A549 (cell line): Measurements from ENCODE around the gene USP24.

Experiments
- CEBPB ChIP-seq, 2 experiments: fragments of >200 bp in 1 of 2; sonication (Bioruptor Twin) in 1 of 2; formaldehyde crosslinking in 1 of 2; IDR thresholded peaks; 2 replicates each; pipeline ENCODE4 v1.6.1; 2012 to 2016
- EHMT2 ChIP-seq: fragments of 200-600 bp; sonication (generic); IDR thresholded peaks from 2 replicates; pipeline ENCODE4 v1.6.1; 2016; ENCODE audit warnings: antibody characterized with exemption, low read depth, mild to moderate bottlenecking, moderate library complexity
- KDM5A ChIP-seq: fragments of 200-600 bp; sonication (generic); IDR thresholded peaks from 2 replicates; pipeline ENCODE4 v1.6.1; 2016; ENCODE audit warnings: antibody characterized with exemption, mild to moderate bottlenecking
- POLR2A ChIP-seq: IDR thresholded peaks from 2 replicates; pipeline ENCODE4 v1.6.1; 2012; ENCODE audit warnings: mild to moderate bottlenecking, low read length
- TF ChIP-seq, protein P1 (sequence below): fragments of >200 bp; sonication (Bioruptor Twin); formaldehyde crosslinking; IDR thresholded peaks from 3 replicates; pipeline ENCODE4 v1.5.1; 2016
- TF ChIP-seq, protein P2 (sequence below): IDR thresholded peaks from 2 replicates; pipeline ENCODE4 v1.6.1; 2012; ENCODE audit warnings: low read depth, borderline replicate concordance
- TF ChIP-seq, protein P3 (sequence below): fragments of 200-600 bp; sonication (generic); IDR thresholded peaks from 2 replicates; pipeline ENCODE4 v1.6.1; 2016; ENCODE audit warnings: antibody characterized with exemption, mild to moderate bottlenecking, moderate library complexity
- TF ChIP-seq, protein P4 (sequence below): fragments of 150-350 bp; IDR thresholded peaks from 2 replicates; pipeline ENCODE4 v1.6.1; 2014; ENCODE audit warnings: low read depth, mild to moderate bottlenecking, low read length

DNA sequence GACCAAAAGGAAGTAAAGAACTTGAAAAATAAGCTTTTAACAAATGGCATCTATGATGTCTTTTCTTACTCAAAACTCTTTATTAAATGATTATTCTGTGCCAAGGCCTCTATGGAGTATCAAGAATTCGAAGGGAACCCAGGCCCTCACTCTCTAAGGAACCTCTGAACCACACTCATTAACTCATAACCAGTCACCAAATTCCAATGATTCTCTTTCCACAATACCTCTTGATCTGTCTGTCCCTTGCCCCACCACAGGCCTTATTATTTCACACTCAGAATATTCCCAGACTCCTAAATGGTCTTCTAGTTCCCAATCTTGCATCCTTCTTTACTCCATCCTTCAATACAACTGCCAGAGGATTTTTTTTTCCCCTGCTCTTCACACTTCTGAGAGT lies 138.8 kb downstream of the USP24 start:
- TF ChIP-seq, protein P1, sequence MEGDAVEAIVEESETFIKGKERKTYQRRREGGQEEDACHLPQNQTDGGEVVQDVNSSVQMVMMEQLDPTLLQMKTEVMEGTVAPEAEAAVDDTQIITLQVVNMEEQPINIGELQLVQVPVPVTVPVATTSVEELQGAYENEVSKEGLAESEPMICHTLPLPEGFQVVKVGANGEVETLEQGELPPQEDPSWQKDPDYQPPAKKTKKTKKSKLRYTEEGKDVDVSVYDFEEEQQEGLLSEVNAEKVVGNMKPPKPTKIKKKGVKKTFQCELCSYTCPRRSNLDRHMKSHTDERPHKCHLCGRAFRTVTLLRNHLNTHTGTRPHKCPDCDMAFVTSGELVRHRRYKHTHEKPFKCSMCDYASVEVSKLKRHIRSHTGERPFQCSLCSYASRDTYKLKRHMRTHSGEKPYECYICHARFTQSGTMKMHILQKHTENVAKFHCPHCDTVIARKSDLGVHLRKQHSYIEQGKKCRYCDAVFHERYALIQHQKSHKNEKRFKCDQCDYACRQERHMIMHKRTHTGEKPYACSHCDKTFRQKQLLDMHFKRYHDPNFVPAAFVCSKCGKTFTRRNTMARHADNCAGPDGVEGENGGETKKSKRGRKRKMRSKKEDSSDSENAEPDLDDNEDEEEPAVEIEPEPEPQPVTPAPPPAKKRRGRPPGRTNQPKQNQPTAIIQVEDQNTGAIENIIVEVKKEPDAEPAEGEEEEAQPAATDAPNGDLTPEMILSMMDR = no peak
- TF ChIP-seq CEBPB (IDR thresholded peaks at IDR 0.05) (no peak), KDM5A (no peak), EHMT2 (no peak), POLR2A (no peak)
- TF ChIP-seq, protein P2, sequence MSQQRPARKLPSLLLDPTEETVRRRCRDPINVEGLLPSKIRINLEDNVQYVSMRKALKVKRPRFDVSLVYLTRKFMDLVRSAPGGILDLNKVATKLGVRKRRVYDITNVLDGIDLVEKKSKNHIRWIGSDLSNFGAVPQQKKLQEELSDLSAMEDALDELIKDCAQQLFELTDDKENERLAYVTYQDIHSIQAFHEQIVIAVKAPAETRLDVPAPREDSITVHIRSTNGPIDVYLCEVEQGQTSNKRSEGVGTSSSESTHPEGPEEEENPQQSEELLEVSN = no peak
- TF ChIP-seq, protein P3, sequence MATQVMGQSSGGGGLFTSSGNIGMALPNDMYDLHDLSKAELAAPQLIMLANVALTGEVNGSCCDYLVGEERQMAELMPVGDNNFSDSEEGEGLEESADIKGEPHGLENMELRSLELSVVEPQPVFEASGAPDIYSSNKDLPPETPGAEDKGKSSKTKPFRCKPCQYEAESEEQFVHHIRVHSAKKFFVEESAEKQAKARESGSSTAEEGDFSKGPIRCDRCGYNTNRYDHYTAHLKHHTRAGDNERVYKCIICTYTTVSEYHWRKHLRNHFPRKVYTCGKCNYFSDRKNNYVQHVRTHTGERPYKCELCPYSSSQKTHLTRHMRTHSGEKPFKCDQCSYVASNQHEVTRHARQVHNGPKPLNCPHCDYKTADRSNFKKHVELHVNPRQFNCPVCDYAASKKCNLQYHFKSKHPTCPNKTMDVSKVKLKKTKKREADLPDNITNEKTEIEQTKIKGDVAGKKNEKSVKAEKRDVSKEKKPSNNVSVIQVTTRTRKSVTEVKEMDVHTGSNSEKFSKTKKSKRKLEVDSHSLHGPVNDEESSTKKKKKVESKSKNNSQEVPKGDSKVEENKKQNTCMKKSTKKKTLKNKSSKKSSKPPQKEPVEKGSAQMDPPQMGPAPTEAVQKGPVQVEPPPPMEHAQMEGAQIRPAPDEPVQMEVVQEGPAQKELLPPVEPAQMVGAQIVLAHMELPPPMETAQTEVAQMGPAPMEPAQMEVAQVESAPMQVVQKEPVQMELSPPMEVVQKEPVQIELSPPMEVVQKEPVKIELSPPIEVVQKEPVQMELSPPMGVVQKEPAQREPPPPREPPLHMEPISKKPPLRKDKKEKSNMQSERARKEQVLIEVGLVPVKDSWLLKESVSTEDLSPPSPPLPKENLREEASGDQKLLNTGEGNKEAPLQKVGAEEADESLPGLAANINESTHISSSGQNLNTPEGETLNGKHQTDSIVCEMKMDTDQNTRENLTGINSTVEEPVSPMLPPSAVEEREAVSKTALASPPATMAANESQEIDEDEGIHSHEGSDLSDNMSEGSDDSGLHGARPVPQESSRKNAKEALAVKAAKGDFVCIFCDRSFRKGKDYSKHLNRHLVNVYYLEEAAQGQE = no peak
- TF ChIP-seq, protein P4, sequence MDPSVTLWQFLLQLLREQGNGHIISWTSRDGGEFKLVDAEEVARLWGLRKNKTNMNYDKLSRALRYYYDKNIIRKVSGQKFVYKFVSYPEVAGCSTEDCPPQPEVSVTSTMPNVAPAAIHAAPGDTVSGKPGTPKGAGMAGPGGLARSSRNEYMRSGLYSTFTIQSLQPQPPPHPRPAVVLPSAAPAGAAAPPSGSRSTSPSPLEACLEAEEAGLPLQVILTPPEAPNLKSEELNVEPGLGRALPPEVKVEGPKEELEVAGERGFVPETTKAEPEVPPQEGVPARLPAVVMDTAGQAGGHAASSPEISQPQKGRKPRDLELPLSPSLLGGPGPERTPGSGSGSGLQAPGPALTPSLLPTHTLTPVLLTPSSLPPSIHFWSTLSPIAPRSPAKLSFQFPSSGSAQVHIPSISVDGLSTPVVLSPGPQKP = no peak
